Astrocyte of the cerebellum (primary cell): Measurements from ENCODE around the gene INTS6.

Experiments
- DNase-seq: peaks from one replicate; pipeline ENCODE4 v3.0.0-alpha.2; 2011; ENCODE audit warnings: low read depth
- H3K4me3 ChIP-seq: 2 replicates; pipeline ENCODE4 v1.5.1; 2011; ENCODE audit warnings: mild to moderate bottlenecking, low read depth, low read length, moderate library complexity
- CTCF ChIP-seq: IDR thresholded peaks from 2 replicates; pipeline ENCODE4 v1.5.1; 2012; ENCODE audit warnings: low read length, low read depth, moderate library complexity, mild to moderate bottlenecking; ENCODE audit errors: missing control alignments
- in situ Hi-C: cut with HindIII; loops from 2 replicates; pipeline ENCODE4 v1.10.0; 2017; ENCODE audit warnings: low sequenced_read_pairs

Gene INTS6

GRCh38 chr13:51452361-51453206 lies at the start of gene INTS6:
Gene INTS6, minus strand, starts transcription at chr13:51453036. Its CDS starts 511 bp downstream, at chr13:51452525.
- in situ Hi-C loops: loop anchor here (25.0 kb wide), 1 partner anchor 285 kb away; no protein-coding TSS in a partner anchor

GRCh38 chr13:51502153-51502651 lies 49.4 kb upstream of the INTS6 start:
- TF ChIP-seq CTCF: no peak
- DNase-seq: no peak
- no peak overlapping the region for H3K4me3 ChIP-seq
- in situ Hi-C loops: no loop called here

More at GRCh38 chr13:51452361-51453206, at the start of gene INTS6:
- no peak for TF ChIP-seq CTCF
- DNase-seq: peak; percentile 98
- H3K4me3 ChIP-seq: peak within 1 kb of the TSS; percentile 73

GRCh38 chr13:51501592-51502152 lies 48.8 kb upstream of the INTS6 start:
- in situ Hi-C loops: no loop called here
- DNase-seq: no peak
- H3K4me3 ChIP-seq: no peak overlapping the region
- TF ChIP-seq CTCF: no peak

- H3K4me3 ChIP-seq: no peak overlapping the region
- no peak for DNase-seq
- in situ Hi-C loops: no loop called here
- TF ChIP-seq CTCF: no peak
These were observed 48.3 kb upstream of the INTS6 start for GRCh38 chr13:51501096-51501495.

- H3K4me3 ChIP-seq: no peak overlapping the region
- TF ChIP-seq CTCF: no peak
- in situ Hi-C loops: no loop called here
- no peak for DNase-seq
These were observed 47.9 kb upstream of the INTS6 start for GRCh38 chr13:51500687-51501086.

GRCh38 chr13:51499841-51500240 lies 47.0 kb upstream of the INTS6 start:
- in situ Hi-C loops: no loop called here
- H3K4me3 ChIP-seq: no peak overlapping the region
- DNase-seq: no peak
- no peak for TF ChIP-seq CTCF
